A549 (cell line): ENCODE data around the gene ZIC1.

Source experiments
- CBX8 ChIP-seq: fragments of 200-600 bp; sonication (generic); IDR thresholded peaks from 2 replicates; pipeline ENCODE4 v1.6.1; 2016
- CEBPB ChIP-seq, 2 experiments: fragments of >200 bp in 1 of 2; sonication (Bioruptor Twin) in 1 of 2; formaldehyde crosslinking in 1 of 2; IDR thresholded peaks; 2 replicates each; pipeline ENCODE4 v1.6.1; 2012 to 2016
- MYC ChIP-seq: IDR thresholded peaks from 2 replicates; pipeline ENCODE4 v1.6.1; 2012; ENCODE audit warnings: mild to moderate bottlenecking, inconsistent platforms, low read length, improper control_type of control experiment, borderline replicate concordance
- TF ChIP-seq, protein P1 (sequence below): fragments of 150-350 bp; IDR thresholded peaks from 2 replicates; pipeline ENCODE4 v1.6.1; 2014; ENCODE audit warnings: low read depth, mild to moderate bottlenecking, low read length
- TF ChIP-seq, protein P2 (sequence below): fragments of >200 bp; sonication (Bioruptor Twin); formaldehyde crosslinking; IDR thresholded peaks from 3 replicates; pipeline ENCODE4 v1.5.1; 2016
- TF ChIP-seq, protein P3 (sequence below): fragments of 200-600 bp; sonication (generic); IDR thresholded peaks from 2 replicates; pipeline ENCODE4 v1.6.1; 2016; ENCODE audit warnings: antibody characterized with exemption, mild to moderate bottlenecking, moderate library complexity

DNA sequence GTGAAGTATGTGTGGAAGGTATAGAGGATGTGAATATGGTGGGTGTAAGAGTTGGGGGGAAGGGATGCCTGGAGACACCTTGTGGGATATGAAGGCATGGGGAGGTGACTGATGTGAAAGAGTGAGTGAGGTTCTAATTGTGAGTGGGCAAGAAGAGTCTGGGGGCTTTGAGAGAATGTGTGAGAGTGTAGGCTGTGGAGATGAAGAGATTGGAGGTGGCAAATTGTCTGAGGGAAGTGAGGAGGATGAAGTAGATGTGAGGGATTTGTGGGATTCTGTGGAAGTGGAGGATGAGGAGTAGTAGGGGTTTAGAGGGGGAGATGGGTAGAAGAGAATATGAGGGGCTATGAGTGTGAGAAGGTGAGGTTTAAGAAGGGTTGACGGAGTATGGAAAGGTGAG lies 44.4 kb upstream of the ZIC1 start:
- TF ChIP-seq, protein P1, sequence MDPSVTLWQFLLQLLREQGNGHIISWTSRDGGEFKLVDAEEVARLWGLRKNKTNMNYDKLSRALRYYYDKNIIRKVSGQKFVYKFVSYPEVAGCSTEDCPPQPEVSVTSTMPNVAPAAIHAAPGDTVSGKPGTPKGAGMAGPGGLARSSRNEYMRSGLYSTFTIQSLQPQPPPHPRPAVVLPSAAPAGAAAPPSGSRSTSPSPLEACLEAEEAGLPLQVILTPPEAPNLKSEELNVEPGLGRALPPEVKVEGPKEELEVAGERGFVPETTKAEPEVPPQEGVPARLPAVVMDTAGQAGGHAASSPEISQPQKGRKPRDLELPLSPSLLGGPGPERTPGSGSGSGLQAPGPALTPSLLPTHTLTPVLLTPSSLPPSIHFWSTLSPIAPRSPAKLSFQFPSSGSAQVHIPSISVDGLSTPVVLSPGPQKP: no peak
- TF ChIP-seq, protein P2, sequence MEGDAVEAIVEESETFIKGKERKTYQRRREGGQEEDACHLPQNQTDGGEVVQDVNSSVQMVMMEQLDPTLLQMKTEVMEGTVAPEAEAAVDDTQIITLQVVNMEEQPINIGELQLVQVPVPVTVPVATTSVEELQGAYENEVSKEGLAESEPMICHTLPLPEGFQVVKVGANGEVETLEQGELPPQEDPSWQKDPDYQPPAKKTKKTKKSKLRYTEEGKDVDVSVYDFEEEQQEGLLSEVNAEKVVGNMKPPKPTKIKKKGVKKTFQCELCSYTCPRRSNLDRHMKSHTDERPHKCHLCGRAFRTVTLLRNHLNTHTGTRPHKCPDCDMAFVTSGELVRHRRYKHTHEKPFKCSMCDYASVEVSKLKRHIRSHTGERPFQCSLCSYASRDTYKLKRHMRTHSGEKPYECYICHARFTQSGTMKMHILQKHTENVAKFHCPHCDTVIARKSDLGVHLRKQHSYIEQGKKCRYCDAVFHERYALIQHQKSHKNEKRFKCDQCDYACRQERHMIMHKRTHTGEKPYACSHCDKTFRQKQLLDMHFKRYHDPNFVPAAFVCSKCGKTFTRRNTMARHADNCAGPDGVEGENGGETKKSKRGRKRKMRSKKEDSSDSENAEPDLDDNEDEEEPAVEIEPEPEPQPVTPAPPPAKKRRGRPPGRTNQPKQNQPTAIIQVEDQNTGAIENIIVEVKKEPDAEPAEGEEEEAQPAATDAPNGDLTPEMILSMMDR: no peak
- TF ChIP-seq, protein P3, sequence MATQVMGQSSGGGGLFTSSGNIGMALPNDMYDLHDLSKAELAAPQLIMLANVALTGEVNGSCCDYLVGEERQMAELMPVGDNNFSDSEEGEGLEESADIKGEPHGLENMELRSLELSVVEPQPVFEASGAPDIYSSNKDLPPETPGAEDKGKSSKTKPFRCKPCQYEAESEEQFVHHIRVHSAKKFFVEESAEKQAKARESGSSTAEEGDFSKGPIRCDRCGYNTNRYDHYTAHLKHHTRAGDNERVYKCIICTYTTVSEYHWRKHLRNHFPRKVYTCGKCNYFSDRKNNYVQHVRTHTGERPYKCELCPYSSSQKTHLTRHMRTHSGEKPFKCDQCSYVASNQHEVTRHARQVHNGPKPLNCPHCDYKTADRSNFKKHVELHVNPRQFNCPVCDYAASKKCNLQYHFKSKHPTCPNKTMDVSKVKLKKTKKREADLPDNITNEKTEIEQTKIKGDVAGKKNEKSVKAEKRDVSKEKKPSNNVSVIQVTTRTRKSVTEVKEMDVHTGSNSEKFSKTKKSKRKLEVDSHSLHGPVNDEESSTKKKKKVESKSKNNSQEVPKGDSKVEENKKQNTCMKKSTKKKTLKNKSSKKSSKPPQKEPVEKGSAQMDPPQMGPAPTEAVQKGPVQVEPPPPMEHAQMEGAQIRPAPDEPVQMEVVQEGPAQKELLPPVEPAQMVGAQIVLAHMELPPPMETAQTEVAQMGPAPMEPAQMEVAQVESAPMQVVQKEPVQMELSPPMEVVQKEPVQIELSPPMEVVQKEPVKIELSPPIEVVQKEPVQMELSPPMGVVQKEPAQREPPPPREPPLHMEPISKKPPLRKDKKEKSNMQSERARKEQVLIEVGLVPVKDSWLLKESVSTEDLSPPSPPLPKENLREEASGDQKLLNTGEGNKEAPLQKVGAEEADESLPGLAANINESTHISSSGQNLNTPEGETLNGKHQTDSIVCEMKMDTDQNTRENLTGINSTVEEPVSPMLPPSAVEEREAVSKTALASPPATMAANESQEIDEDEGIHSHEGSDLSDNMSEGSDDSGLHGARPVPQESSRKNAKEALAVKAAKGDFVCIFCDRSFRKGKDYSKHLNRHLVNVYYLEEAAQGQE: no peak
- TF ChIP-seq CBX8 (no peak), MYC (no peak), CEBPB (IDR thresholded peaks at IDR 0.05) (no peak)
